Stimulated activated naive CD4-positive, alpha-beta T cell treated with Interleukin-2 at 50 U/mL for 16 hours (primary cell): Measurements from ENCODE around the gene SRP9.

Experiments used
- DNase-seq: peaks from one replicate; lab custom pipeline; 2025; lab: John Stamatoyannopoulos, UW

Gene SRP9

GRCh38 chr1:225777583-225778336, at the start of gene SRP9:
TSS of gene SRP9 (plus strand) at chr1:225777826. CDS start at chr1:225777941, 115 bp downstream.
- DNase-seq: peak; percentile 98

- no peak for DNase-seq
Observed at GRCh38 chr1:225731491-225731890, 46.1 kb upstream of the SRP9 start.

- no peak for DNase-seq
Observed at GRCh38 chr1:225733254-225733653, 44.4 kb upstream of the SRP9 start.

- no peak for DNase-seq
Observed at GRCh38 chr1:225735252-225736149, 42.1 kb upstream of the SRP9 start.

- no peak for DNase-seq
Observed at GRCh38 chr1:225736437-225737098, 41.1 kb upstream of the SRP9 start.

- no peak for DNase-seq
Observed at GRCh38 chr1:225737161-225737560, 40.5 kb upstream of the SRP9 start.

- no peak for DNase-seq
Observed at GRCh38 chr1:225737866-225738265, 39.8 kb upstream of the SRP9 start.

- DNase-seq: no peak
Observed at GRCh38 chr1:225738763-225739162, 38.9 kb upstream of the SRP9 start.

GRCh38 chr1:225739542-225740107, 38.0 kb upstream of the SRP9 start:
- no peak for DNase-seq

GRCh38 chr1:225744745-225745144, 32.9 kb upstream of the SRP9 start:
- no peak for DNase-seq

GRCh38 chr1:225745273-225745672, 32.4 kb upstream of the SRP9 start:
- DNase-seq: no peak

GRCh38 chr1:225746361-225747179, 31.1 kb upstream of the SRP9 start:
- no peak for DNase-seq

- DNase-seq: no peak
Observed at GRCh38 chr1:225747566-225747965, 30.1 kb upstream of the SRP9 start.

- no peak for DNase-seq
Observed at GRCh38 chr1:225748529-225748928, 29.1 kb upstream of the SRP9 start.

- DNase-seq: no peak
Observed at GRCh38 chr1:225749706-225750105, 27.9 kb upstream of the SRP9 start.

- no peak for DNase-seq
Observed at GRCh38 chr1:225750420-225750819, 27.2 kb upstream of the SRP9 start.

GRCh38 chr1:225750875-225751824, 26.5 kb upstream of the SRP9 start:
- DNase-seq: no peak

GRCh38 chr1:225752245-225752644, 25.4 kb upstream of the SRP9 start:
- DNase-seq: no peak

- DNase-seq: no peak
Observed at GRCh38 chr1:225754940-225755641, 22.5 kb upstream of the SRP9 start.
